Measurements from ENCODE around the gene ZNF460.

Gene ZNF460

GRCh38 chr19:57305056-57305455 lies 24.8 kb downstream of the ZNF460 start:
- Histone ChIP-seq H3K27me3 (replicated peaks; ENCODE audit: insufficient read depth, low read length) (no peaks in the 10 kb centered on the region), H3K4me2 (ENCODE audit: low read depth, low read length) (no peak overlapping the region), H4K20me1 (ENCODE audit: insufficient read depth, low read length) (peaks cover 5% of the 10 kb centered on the region; the same call in 1 of the 2 replicates), H3K79me2 (ENCODE audit: low read length) (peaks cover 36% of the 10 kb centered on the region), H2AFZ (ENCODE audit: low read length) (no peak overlapping the region), H3K9me3 (replicated peaks; ENCODE audit: insufficient read depth, low read length) (no peaks in the 10 kb centered on the region), H3K36me3 (replicated peaks; ENCODE audit: insufficient read depth, low read length) (peaks cover 11% of the 10 kb centered on the region; the same call in 1 of the 2 replicates), H3F3A (ENCODE audit: insufficient read depth, low read length) (peaks cover 10% of the 10 kb centered on the region), H3K9me2 (replicated peaks; ENCODE audit: insufficient read depth, low read length) (no peaks in the 10 kb centered on the region), H3K4me3 (ENCODE audit: low read length) (no peak overlapping the region), H3K27ac (ENCODE audit: low read length) (no peak overlapping the region), H3K4me1 (ENCODE audit: low read length) (peaks cover 9% of the 10 kb centered on the region), H3K9ac (ENCODE audit: low read length) (no peak overlapping the region)
- DNase-seq: no peak
- TF ChIP-seq, protein P1, sequence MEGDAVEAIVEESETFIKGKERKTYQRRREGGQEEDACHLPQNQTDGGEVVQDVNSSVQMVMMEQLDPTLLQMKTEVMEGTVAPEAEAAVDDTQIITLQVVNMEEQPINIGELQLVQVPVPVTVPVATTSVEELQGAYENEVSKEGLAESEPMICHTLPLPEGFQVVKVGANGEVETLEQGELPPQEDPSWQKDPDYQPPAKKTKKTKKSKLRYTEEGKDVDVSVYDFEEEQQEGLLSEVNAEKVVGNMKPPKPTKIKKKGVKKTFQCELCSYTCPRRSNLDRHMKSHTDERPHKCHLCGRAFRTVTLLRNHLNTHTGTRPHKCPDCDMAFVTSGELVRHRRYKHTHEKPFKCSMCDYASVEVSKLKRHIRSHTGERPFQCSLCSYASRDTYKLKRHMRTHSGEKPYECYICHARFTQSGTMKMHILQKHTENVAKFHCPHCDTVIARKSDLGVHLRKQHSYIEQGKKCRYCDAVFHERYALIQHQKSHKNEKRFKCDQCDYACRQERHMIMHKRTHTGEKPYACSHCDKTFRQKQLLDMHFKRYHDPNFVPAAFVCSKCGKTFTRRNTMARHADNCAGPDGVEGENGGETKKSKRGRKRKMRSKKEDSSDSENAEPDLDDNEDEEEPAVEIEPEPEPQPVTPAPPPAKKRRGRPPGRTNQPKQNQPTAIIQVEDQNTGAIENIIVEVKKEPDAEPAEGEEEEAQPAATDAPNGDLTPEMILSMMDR (IDR thresholded peaks at IDR 0.05; ENCODE audit: low read length): no peak
- no peak for TF ChIP-seq EZH2 (optimal IDR thresholded peaks at IDR 0.05; ENCODE audit: low read depth, low read length)
- no peak for TF ChIP-seq EZH2phosphoT487 (IDR thresholded peaks at IDR 0.05; ENCODE audit: low read length)

DNA sequence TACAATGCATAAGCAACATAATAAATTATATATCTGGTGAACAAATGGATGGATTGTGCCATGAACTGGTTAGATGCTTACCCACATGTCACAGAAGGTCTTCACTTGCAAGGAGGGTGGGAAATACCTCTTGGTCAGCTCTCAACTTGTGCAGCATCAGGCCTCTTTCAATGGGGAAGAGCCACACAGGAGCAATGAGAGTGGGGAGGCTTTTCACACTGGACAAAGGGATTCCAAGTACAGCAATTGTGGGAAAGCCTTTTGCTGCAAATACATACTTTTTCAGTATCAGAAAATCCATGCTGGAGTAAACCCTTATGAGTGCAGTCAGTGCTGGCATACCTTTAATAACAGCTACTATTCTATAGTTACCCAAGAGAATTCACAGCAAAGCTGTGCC lies 28.2 kb downstream of the ZNF460 start:
- TF ChIP-seq, protein P1 (IDR thresholded peaks at IDR 0.05; ENCODE audit: low read length): no peak
- TF ChIP-seq EZH2phosphoT487 (IDR thresholded peaks at IDR 0.05; ENCODE audit: low read length): no peak
- no peak for TF ChIP-seq EZH2 (optimal IDR thresholded peaks at IDR 0.05; ENCODE audit: low read depth, low read length)
- Histone ChIP-seq H2AFZ (ENCODE audit: low read length) (no peak overlapping the region), H4K20me1 (ENCODE audit: insufficient read depth, low read length) (no peaks in the 10 kb centered on the region), H3K4me3 (ENCODE audit: low read length) (no peak overlapping the region), H3K9me3 (replicated peaks; ENCODE audit: insufficient read depth, low read length) (no peaks in the 10 kb centered on the region), H3K27me3 (replicated peaks; ENCODE audit: insufficient read depth, low read length) (no peaks in the 10 kb centered on the region), H3K4me1 (ENCODE audit: low read length) (no peaks in the 10 kb centered on the region), H3F3A (ENCODE audit: insufficient read depth, low read length) (peaks cover 2% of the 10 kb centered on the region; the same call in 1 of the 2 replicates), H3K36me3 (replicated peaks; ENCODE audit: insufficient read depth, low read length) (no peaks in the 10 kb centered on the region), H3K79me2 (ENCODE audit: low read length) (peaks cover 2% of the 10 kb centered on the region), H3K27ac (ENCODE audit: low read length) (no peak overlapping the region), H3K9ac (ENCODE audit: low read length) (no peak overlapping the region), H3K4me2 (ENCODE audit: low read depth, low read length) (no peak overlapping the region), H3K9me2 (replicated peaks; ENCODE audit: insufficient read depth, low read length) (no peaks in the 10 kb centered on the region)
- DNase-seq: no peak

DNA sequence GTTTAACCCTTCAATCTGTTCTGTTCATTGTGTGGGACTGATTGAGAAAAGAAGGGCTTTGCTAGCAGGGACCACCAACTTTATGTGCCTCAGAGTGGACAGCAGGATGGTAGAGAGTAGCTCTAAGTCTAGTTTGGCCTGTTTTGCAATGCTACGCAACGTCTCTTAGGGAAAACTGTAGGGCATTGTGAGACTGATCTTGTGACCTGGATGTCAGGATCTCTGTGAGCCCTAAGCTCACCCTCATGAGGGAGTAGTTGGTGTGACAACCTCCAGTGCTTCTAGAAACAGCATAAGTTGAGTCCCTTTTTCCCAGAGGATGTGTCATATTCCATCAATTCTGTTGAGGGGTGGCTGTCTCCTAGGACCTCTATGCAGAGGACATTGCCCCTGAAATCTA lies 30.5 kb downstream of the ZNF460 start:
- TF ChIP-seq EZH2 (optimal IDR thresholded peaks at IDR 0.05; ENCODE audit: low read depth, low read length) (no peak), EZH2phosphoT487 (IDR thresholded peaks at IDR 0.05; ENCODE audit: low read length) (no peak)
- TF ChIP-seq, protein P1 (IDR thresholded peaks at IDR 0.05; ENCODE audit: low read length): no peak
- Histone ChIP-seq H3K9ac (ENCODE audit: low read length) (no peak overlapping the region), H3K79me2 (ENCODE audit: low read length) (no peaks in the 10 kb centered on the region; the same call in 1 of the 2 replicates), H3K9me3 (replicated peaks; ENCODE audit: insufficient read depth, low read length) (no peaks in the 10 kb centered on the region), H3K4me3 (ENCODE audit: low read length) (no peak overlapping the region), H3K4me2 (ENCODE audit: low read depth, low read length) (no peak overlapping the region), H2AFZ (ENCODE audit: low read length) (no peak overlapping the region), H4K20me1 (ENCODE audit: insufficient read depth, low read length) (no peaks in the 10 kb centered on the region), H3K27me3 (replicated peaks; ENCODE audit: insufficient read depth, low read length) (no peaks in the 10 kb centered on the region), H3F3A (ENCODE audit: insufficient read depth, low read length) (no peaks in the 10 kb centered on the region), H3K4me1 (ENCODE audit: low read length) (no peaks in the 10 kb centered on the region), H3K27ac (ENCODE audit: low read length) (no peak overlapping the region), H3K36me3 (replicated peaks; ENCODE audit: insufficient read depth, low read length) (no peaks in the 10 kb centered on the region), H3K9me2 (replicated peaks; ENCODE audit: insufficient read depth, low read length) (no peaks in the 10 kb centered on the region)
- no peak for DNase-seq
